Measurements from ENCODE around the gene POLR3B.

GRCh38 chr12:106423291-106423690, 65.7 kb downstream of the POLR3B start:
- TF ChIP-seq ZNF121 (CRISPR knock-in tag; IDR thresholded peaks at IDR 0.05) (no peak), NFAT5 (CRISPR knock-in tag; IDR thresholded peaks at IDR 0.05) (no peak), EP300 (IDR thresholded peaks at IDR 0.05; ENCODE audit: low read depth in 2 of 2, low read length in 2 of 2) (no peak), EP300 (CRISPR knock-in tag; IDR thresholded peaks at IDR 0.05; ENCODE audit: borderline replicate concordance) (no peak), CREB1 (IDR thresholded peaks at IDR 0.05) (no peak), CREB1 (CRISPR knock-in tag; IDR thresholded peaks at IDR 0.05) (no peak), ZNF354B (CRISPR knock-in tag; IDR thresholded peaks at IDR 0.05) (no peak), IRF9 (CRISPR knock-in tag; IDR thresholded peaks at IDR 0.05; ENCODE audit: borderline replicate concordance) (no peak), TBP (CRISPR knock-in tag; IDR thresholded peaks at IDR 0.05) (no peak), MAX (IDR thresholded peaks at IDR 0.05) (no peak), SUZ12 (IDR thresholded peaks at IDR 0.05; ENCODE audit: low read depth, low read length) (no peak), ZNF552 (CRISPR knock-in tag; IDR thresholded peaks at IDR 0.05; ENCODE audit: borderline replicate concordance) (no peak), ZNF580 (CRISPR knock-in tag; IDR thresholded peaks at IDR 0.05; ENCODE audit: borderline replicate concordance, low read depth) (no peak)
